ENCODE results near the gene DCBLD1.

DNA sequence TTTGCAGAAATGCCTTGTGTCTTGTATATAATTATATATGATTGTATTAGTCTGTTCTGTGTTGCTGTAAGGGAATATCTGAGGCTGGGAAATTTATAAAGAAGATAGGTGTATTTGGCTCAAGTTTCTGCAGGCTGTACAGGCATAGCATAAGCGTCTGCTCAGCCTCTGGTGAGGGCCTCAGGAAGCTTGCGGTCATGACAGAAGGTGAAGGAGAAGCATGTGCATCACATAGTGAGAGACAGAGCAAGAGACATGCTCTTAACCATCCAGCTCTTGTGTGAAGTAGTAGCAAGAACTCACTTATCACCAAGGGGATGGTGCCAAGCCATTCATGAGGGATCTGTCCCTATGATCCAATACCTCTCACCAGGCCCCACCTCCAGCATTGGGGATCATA lies 6.5 kb downstream of the DCBLD1 start:
- TF ChIP-seq, protein P1, sequence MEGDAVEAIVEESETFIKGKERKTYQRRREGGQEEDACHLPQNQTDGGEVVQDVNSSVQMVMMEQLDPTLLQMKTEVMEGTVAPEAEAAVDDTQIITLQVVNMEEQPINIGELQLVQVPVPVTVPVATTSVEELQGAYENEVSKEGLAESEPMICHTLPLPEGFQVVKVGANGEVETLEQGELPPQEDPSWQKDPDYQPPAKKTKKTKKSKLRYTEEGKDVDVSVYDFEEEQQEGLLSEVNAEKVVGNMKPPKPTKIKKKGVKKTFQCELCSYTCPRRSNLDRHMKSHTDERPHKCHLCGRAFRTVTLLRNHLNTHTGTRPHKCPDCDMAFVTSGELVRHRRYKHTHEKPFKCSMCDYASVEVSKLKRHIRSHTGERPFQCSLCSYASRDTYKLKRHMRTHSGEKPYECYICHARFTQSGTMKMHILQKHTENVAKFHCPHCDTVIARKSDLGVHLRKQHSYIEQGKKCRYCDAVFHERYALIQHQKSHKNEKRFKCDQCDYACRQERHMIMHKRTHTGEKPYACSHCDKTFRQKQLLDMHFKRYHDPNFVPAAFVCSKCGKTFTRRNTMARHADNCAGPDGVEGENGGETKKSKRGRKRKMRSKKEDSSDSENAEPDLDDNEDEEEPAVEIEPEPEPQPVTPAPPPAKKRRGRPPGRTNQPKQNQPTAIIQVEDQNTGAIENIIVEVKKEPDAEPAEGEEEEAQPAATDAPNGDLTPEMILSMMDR (IDR thresholded peaks at IDR 0.05) = no peak
- TF ChIP-seq EP300 (IDR thresholded peaks at IDR 0.05; ENCODE audit: low read depth) (no peak), POLR2AphosphoS5 (IDR thresholded peaks at IDR 0.05) (no peak), POLR2A (IDR thresholded peaks at IDR 0.05) (no peak)
